Kidney glomerular epithelial cell (primary cell): ENCODE measurements around the gene PDCL2.

ENCODE experiments used
- DNase-seq: peaks from one replicate; lab custom pipeline; 2025; lab: John Stamatoyannopoulos, UW

PDCL2 gene

DNA sequence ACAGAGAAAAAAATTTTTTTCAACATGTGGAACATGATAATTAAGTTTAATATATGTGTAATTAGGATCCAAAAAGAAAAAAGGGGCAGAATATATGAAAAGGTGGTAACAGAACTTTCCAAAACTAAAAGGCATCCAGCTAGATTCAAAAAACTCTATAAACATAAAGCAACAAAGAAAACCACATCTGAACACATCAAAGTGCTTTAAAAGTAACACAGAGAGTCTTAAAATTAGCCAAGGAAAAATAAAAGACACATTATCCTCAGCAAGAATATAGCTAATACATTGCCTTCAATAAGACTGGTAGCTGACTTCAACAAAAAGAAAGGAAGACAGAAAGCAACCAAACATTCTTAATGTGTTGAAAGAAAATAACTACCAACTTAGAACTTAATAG lies 53.5 kb downstream of the PDCL2 start:
- no peak for DNase-seq

DNA sequence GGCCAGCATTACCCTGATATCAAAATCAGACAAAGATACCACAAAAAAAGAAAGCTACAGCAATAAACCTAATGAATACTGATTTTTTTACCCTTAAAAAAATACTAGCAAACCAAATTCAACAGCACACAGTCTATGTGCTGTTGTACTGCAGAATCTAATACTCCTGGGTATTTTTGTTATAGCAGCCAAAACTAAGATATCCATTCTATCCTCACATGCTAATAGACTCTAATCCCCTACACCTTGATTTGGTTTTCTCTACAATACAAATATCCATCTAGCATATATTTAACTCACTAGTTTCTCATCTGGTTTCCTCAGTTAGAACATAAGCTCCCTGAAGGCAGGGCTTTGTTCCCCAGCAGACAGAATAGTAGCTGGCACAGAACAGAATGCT lies 57.7 kb downstream of the PDCL2 start:
- no peak for DNase-seq

DNA sequence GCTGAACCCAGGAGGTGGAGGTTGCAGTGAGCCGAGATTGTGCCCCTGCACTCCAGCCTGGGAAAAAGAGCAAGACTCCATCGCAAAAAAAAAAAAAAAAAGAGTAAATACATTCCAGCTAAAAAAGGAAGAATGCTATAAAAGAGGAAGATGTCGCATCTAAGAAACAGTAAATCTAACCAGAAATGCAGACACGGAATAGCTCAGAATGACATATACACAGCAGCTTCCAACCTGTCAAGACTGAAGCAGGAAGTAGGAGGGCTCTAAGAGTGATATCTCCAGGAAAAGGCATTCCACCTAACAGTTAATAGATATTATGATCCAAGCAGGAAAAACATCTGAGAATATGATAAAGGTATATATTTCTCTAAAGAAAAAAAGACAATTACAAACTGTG lies 61.4 kb downstream of the PDCL2 start:
- no peak for DNase-seq

DNA sequence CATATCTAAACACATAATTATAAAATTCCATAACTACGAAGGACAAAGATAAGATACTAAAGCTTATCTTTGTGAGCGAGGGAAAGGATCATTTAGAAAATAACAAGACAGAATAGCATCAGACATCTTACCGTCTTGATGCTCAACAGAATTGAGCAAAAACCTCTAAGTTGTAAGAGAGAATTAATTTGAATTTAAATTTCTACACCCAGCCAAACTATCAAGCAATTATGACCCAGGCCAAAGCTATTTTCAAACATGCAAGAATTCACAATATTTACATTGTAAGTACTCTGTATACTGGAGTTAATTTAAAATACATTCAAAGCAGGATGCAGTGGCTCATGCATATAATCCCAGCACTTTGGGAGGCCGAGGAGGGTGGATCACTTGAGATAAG lies 61.9 kb downstream of the PDCL2 start:
- no peak for DNase-seq

DNA sequence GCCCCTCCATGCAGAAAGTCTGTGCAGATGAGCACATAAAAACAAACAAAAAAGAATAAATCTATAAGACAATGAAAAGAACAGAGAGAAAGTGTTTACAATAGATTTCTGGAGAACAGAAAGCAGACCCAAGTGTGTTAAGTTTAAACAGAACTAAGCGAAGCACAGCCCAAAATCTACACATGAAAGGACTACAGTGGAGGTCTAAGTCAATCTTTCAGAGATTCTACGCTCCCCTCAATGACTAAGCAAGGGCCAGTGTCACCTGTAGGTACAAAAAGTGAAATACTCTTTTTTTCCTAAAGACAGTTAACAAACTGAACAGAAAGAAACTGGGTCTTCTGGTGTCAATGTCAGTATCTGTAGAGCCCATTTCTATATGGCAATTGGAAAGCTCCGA lies 63.6 kb downstream of the PDCL2 start:
- no peak for DNase-seq

DNA sequence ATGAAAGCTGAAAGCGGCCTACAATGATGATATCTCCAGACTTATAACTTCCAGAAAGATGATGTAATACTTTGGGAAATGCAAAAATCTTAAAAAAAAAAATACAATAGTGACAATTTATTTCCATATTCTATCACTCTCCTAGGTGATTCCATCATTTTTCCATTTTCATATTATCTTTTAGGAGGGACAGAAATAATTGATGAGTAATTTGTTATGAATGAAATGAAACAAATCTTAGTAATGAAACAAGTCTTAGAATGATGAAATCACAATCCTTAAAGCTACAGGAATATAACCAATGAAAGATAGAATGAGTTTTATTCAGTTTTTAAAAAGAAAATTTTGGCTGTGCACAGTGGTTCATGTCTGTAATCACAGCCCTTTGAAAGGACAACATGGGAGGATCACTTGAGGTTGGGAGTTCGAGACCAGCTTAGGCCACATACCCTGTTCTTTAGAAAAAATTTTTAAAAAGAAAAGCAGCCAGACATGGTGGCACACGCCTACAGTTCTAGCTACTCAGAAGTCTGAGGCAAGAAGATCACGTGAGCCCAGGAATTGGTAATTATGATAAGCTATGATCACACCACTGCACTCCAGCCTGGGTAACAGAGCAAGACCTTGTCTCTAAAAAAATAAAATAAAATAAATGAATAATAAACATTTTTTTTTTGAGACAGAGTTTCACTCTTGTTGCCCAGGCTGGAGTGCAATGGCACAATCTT lies 67.0 kb downstream of the PDCL2 start:
- no peak for DNase-seq

DNA sequence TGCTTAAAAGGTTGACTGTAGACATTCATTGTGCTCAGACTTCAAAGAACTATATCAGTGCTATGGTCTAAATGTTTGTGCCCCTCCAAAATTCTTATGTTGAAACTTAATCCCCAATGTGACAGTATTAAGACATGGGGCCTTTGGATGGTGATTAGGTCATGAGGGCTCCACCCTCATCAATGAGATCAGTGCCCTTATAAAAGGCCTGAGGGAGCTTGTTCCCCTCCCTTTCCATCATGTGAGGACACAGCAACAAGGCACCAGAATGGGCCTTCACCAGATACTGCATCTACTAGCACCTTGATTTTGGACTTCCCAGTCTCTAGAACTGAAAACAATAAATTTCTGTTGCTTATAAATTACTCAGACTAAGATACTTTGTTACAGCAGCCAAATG lies 73.6 kb downstream of the PDCL2 start:
- no peak for DNase-seq

DNA sequence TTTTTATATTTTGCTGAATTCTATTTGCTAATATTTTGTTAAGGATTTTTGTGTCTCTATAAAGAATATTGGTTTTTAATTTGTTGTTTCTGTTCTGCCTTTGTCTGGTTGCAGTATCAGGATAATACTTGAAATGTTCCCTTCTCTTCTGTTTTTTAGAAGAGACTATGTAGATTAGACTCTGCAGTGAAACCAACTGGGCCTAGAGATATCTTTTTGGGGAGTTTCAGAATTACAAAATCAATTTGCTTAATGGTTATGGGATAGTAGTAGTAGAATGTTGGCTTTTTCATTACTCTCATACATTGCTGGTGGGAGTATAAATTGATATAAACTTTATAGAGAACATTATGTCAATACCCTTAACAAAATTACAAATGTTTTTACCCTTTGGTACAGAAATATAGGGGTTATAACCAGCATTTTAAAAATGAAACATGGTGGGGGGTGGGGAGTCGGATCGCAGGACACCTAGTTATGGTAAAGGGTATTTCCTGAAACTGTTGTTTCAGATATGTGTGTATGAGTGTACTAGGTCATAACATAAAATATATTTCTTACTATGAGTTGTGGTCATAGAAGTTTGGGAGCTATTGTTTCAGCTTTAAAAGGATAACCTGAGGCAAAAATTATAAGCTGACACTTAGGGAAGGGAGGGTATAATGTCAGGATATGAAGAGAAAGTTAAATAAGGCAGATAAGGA lies 74.4 kb downstream of the PDCL2 start:
- DNase-seq: no peak

DNA sequence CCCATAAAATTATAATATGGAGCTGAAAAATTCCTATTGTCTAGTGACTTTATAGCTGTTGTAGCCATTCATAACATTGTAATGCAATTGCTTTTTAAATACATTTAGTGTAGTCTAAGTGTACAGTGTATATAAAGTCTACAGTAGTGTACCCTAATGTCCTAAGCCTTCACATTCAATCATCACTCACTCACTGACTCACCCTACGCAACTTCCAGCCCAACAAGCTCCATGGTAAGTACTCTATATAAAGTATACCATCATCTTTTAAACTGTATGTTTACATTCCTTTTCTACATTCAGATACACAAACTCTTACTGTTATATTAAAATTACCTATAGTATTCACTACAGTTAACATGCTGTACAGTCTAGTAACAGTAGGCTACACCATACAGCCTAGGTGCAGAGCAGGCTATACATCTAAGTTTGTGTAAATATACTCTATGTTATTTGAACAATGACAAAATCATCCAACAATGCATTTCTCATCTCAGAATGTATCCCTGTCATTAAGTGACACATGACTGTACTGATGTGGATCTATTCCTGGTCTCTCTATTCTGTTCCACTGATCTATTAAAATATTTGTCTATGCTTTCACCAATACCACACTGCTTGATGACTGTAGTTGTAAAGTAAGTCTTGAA lies 79.0 kb downstream of the PDCL2 start:
- DNase-seq: no peak

DNA sequence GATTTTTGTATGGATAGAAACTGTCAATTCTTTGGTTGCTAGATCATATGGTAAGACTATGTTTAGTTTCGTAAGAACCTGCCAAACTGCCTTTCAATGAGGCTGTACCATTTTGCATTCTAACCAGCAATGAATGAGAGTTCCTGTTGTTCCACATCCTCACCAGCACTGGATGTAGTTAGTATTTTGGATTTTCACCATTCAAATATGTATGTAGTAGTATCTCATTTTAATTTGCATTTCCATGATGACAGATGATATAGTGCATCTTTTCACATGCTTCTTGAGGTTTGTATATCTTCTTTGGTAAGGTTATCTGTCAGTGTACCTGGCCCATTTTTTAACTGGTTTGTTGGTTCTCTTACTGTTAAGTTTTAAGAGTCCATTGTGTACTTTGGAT lies 80.0 kb downstream of the PDCL2 start:
- DNase-seq: no peak

DNA sequence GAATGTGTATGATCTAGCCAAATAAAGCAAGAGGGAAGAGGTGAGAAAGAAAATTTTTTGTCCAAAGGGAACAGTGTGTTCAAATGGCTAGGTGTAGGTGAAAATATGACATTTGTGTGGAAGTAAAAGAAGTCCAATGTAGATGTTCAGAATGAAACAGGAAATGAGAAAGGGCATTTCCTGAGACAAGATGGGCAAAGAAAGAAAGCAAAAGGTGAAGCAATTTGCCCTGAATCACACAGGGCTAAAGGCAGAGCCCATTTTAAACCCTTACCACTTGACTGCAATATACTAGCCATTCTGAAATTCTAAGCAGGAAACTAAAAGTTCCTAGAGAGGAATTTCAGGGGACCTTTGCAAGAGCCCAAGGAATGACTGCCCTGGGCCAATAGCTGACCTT lies 81.4 kb downstream of the PDCL2 start:
- DNase-seq: no peak

DNA sequence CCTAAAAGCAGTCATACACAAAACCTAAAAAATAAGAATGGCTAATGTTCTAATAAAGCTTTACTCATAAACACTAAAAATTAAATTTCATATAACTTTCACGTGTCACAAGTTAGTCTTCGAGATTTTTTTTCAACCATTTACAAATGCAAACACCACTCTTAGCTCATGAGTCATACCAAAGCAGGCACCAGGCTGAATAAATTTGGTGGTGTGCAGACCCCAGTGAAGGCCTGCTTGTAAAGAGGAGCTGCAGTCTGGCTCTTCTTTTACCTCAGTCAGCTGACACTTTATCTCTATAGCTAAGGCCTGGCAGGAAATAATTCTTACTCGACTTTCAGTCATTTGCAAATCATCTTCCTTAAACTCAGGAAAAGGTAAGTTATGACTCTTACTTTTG lies 82.8 kb downstream of the PDCL2 start:
- DNase-seq: no peak

DNA sequence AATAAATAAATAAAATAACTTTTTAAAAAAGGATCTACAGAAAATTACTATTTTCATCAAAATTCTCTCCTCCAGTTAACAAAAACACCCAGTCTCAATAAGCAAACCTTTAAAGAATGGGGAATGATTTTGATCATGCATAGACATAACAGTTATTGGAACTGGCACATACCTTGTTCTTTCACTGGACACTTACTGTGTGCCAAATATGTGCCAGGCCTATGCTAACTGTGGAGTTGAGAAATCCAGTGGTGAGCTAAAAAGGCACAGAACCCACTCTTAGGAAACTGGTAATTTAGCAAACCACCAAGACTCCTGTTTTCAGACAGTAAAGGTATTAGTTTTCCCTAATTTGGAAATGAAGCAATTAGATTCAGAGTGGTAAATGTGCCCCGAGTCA lies 84.4 kb downstream of the PDCL2 start:
- no peak for DNase-seq
